Activated CD4-positive, alpha-beta memory T cell treated with anti-CD3 and anti-CD28 coated beads, Interleukin-2, amount 10 ng/mL, durations not matched to agents 7 days and 5 days (primary cell): ENCODE results near the gene IFNG-AS1. TPM values are rescaled to one million over a fixed set of nuclear protein-coding genes. Genes with fewer than 3 reads are reported as not detected.

ENCODE experiments used
- CTCF ChIA-PET: fragments of 350-600 bp; sonication (Branson Sonifier 250); formaldehyde crosslinking; loops from one replicate; lab custom pipeline; 2021; ENCODE audit warnings: antibody characterized with exemption, inconsistent platforms; lab: Charles Lee
- POLR2A ChIA-PET: fragments of 350-600 bp; sonication (Branson Sonifier 250); formaldehyde crosslinking; loops from one replicate; lab custom pipeline; 2021; ENCODE audit warnings: antibody characterized with exemption; lab: Charles Lee
- DNase-seq: peaks from one replicate; pipeline ENCODE4 v3.0.0-alpha.2; 2020
- H3K27ac Mint-ChIP-seq: one replicate; pipeline ENCODE4 v1.8.0; 2021; ENCODE audit warnings: mild to moderate bottlenecking, mixed read lengths
- H3K27me3 Mint-ChIP-seq: one replicate; pipeline ENCODE4 v1.8.0; 2021; ENCODE audit warnings: mixed read lengths
- H3K36me3 Mint-ChIP-seq: one replicate; pipeline ENCODE4 v1.8.0; 2021; ENCODE audit warnings: low read depth, mixed read lengths
- H3K4me1 Mint-ChIP-seq: one replicate; pipeline ENCODE4 v1.8.0; 2021; ENCODE audit warnings: mixed read lengths
- H3K4me3 Mint-ChIP-seq: one replicate; pipeline ENCODE4 v1.8.0; 2021; ENCODE audit warnings: mild to moderate bottlenecking, mixed read lengths
- H3K9me3 Mint-ChIP-seq: one replicate; pipeline ENCODE4 v1.8.0; 2021; ENCODE audit warnings: mixed read lengths
- total RNA-seq, 2 experiments: library from RNA; stranded (reverse); gene quantifications; one replicate each; pipeline ENCODE4 v1.2.3, GENCODE V29; 2021

Gene IFNG-AS1
- total RNA-seq, 2 experiments from 2014 or later, result 0.35 to 0.40 TPM

- Mint-ChIP-seq H3K9me3 (no peaks in the 10 kb centered on the region), H3K4me1 (no peaks in the 10 kb centered on the region), H3K4me3 (no peak overlapping the region), H3K27me3 (peaks cover 3% of the 10 kb centered on the region), H3K27ac (no peak overlapping the region), H3K36me3 (no peaks in the 10 kb centered on the region)
- CTCF ChIA-PET, result interaction anchor here (1.0 to 1.7 kb wide), 3 partner anchors 8 to 693 kb away, joined by 3 to 12 read pairs (median 5); no protein-coding TSS in a partner anchor
- POLR2A ChIA-PET, result no interaction called here
- no peak for DNase-seq
Measured at GRCh38 chr12:68048648-68049297, 59.5 kb downstream of the IFNG-AS1 start.

- Mint-ChIP-seq H3K36me3 (peaks cover 5% of the 10 kb centered on the region), H3K4me3 (no peak overlapping the region), H3K9me3 (peaks cover 11% of the 10 kb centered on the region), H3K27me3 (no peaks in the 10 kb centered on the region), H3K27ac (no peak overlapping the region), H3K4me1 (no peaks in the 10 kb centered on the region)
- CTCF ChIA-PET, result no interaction called here
- DNase-seq, result no peak
- POLR2A ChIA-PET, result no interaction called here
Measured at GRCh38 chr12:68056300-68056699, 67.1 kb downstream of the IFNG-AS1 start.

GRCh38 chr12:68063900-68064590, 74.8 kb downstream of the IFNG-AS1 start:
- peaks cover 25% of the 10 kb centered on the region for H3K36me3 Mint-ChIP-seq
- peaks cover 11% of the 10 kb centered on the region for H3K27me3 Mint-ChIP-seq
- peaks cover 29% of the 10 kb centered on the region for H3K9me3 Mint-ChIP-seq
- H3K27ac Mint-ChIP-seq, result no peak overlapping the region
- ChIA-PET CTCF (interaction anchor here (1.3 kb wide), 1 partner anchor 94 kb away, joined by 4 read pairs; no protein-coding TSS in a partner anchor), POLR2A (no interaction called here)
- H3K4me1 Mint-ChIP-seq, result no peaks in the 10 kb centered on the region
- H3K4me3 Mint-ChIP-seq, result no peak overlapping the region
- DNase-seq, result no peak

GRCh38 chr12:68065163-68065562, 75.9 kb downstream of the IFNG-AS1 start:
- Mint-ChIP-seq H3K4me1 (no peaks in the 10 kb centered on the region), H3K9me3 (peaks cover 28% of the 10 kb centered on the region), H3K4me3 (no peak overlapping the region), H3K27ac (no peak overlapping the region), H3K27me3 (peaks cover 11% of the 10 kb centered on the region), H3K36me3 (peaks cover 20% of the 10 kb centered on the region)
- DNase-seq, result no peak
- ChIA-PET CTCF (interaction anchor here (1.3 kb wide), 1 partner anchor 93 kb away, joined by 4 read pairs; no protein-coding TSS in a partner anchor), POLR2A (no interaction called here)

- ChIA-PET POLR2A (no interaction called here), CTCF (interaction anchor here (1.3 kb wide), 1 partner anchor 93 kb away, joined by 4 read pairs; no protein-coding TSS in a partner anchor)
- peaks cover 20% of the 10 kb centered on the region for H3K36me3 Mint-ChIP-seq
- H3K27ac Mint-ChIP-seq, result no peak overlapping the region
- no peaks in the 10 kb centered on the region for H3K4me1 Mint-ChIP-seq
- no peak for DNase-seq
- no peak overlapping the region for H3K4me3 Mint-ChIP-seq
- peaks cover 28% of the 10 kb centered on the region for H3K9me3 Mint-ChIP-seq
- peaks cover 11% of the 10 kb centered on the region for H3K27me3 Mint-ChIP-seq
Measured at GRCh38 chr12:68065687-68066086, 76.4 kb downstream of the IFNG-AS1 start.

- CTCF ChIA-PET, result interaction anchor here (0.7 to 3.8 kb wide), 3 partner anchors 29 to 90 kb away, joined by 3 to 23 read pairs (median 4); partner anchors contain the start of gene IFNG
- H3K36me3 Mint-ChIP-seq, result peaks cover 16% of the 10 kb centered on the region
- H3K4me1 Mint-ChIP-seq, result no peaks in the 10 kb centered on the region
- POLR2A ChIA-PET, result no interaction called here
- no peak overlapping the region for H3K4me3 Mint-ChIP-seq
- DNase-seq, result no peak
- peaks cover 9% of the 10 kb centered on the region for H3K27me3 Mint-ChIP-seq
- peaks cover 19% of the 10 kb centered on the region for H3K9me3 Mint-ChIP-seq
- H3K27ac Mint-ChIP-seq, result no peak overlapping the region
Measured at GRCh38 chr12:68067762-68068376, 78.6 kb downstream of the IFNG-AS1 start.

- DNase-seq, result no peak
- ChIA-PET POLR2A (no interaction called here), CTCF (interaction anchor here (1.1 to 3.8 kb wide), 4 partner anchors 14 to 88 kb away, joined by 3 to 23 read pairs (median 4); partner anchors contain the start of gene IFNG)
- Mint-ChIP-seq H3K27me3 (peaks cover 9% of the 10 kb centered on the region), H3K4me3 (no peak overlapping the region), H3K4me1 (no peaks in the 10 kb centered on the region), H3K9me3 (peaks cover 19% of the 10 kb centered on the region), H3K27ac (no peak overlapping the region), H3K36me3 (peaks cover 16% of the 10 kb centered on the region)
Measured at GRCh38 chr12:68069275-68069674, 80.0 kb downstream of the IFNG-AS1 start.

Other genes starting within 250 kb of the IFNG-AS1 start
- 10 to 100 TPM; 22.0 to 25.0 TPM for gene IFNG, start 170.3 kb downstream of the IFNG-AS1 start, total RNA-seq
- 1 to 10 TPM; 2.3 to 3.3 TPM for gene IL26, start 236.4 kb downstream of the IFNG-AS1 start, total RNA-seq